Adrenal gland (tissue), 12 donors: ENCODE data around the gene TRDN. TPM values are rescaled to one million over a fixed set of nuclear protein-coding genes. Genes with fewer than 3 reads are reported as not detected.

Experiments used
- DNase-seq, 7 donors: peaks; one replicate each; pipeline ENCODE4 v3.0.0-alpha.2; 2019 to 2020
- H3K27ac ChIP-seq, 5 donors: fragments of 200-600 bp; sonication (generic) in 4 of 5; 1 replicate in 3 of 5; 2 replicates in 2 of 5; pipeline versions ENCODE4 v1.5.1 to v1.8.0; 2016 to 2020; ENCODE audit warnings: mild to moderate bottlenecking in 1 of 5
- H3K27me3 ChIP-seq: fragments of 200-600 bp; 2 replicates; pipeline ENCODE4 v1.8.0; 2021
- H3K36me3 ChIP-seq, 2 donors: fragments of 200-600 bp; replicated peaks in 1 of 2; 1 replicate in 1 of 2; 2 replicates in 1 of 2; pipeline versions ENCODE4 v1.5.1 to v1.8.0; 2018 to 2022
- H3K4me1 ChIP-seq, 2 donors: fragments of 200-600 bp; replicated peaks in 1 of 2; 1 replicate in 1 of 2; 2 replicates in 1 of 2; pipeline versions ENCODE4 v1.5.1 to v1.8.0; 2018 to 2021
- H3K4me3 ChIP-seq, 4 donors: fragments of 200-600 bp; sonication (generic) in 3 of 4; one replicate each; pipeline ENCODE4 v1.5.1; 2016 to 2018
- H3K9me3 ChIP-seq, 3 donors: fragments of 200-600 bp; sonication (generic) in 1 of 3; replicated peaks in 1 of 3; 1 replicate in 2 of 3; 2 replicates in 1 of 3; pipeline versions ENCODE4 v1.5.1 to v1.8.0; 2016 to 2021
- POLR2A ChIP-seq, 2 donors: fragments of 450-650 bp; IDR thresholded peaks; one replicate each; pipeline ENCODE4 v1.6.1; 2017; ENCODE audit warnings: antibody characterized with exemption in 2 of 2, mild to moderate bottlenecking in 2 of 2, moderate library complexity in 1 of 2
- WGBS, 4 donors: extraction: QIAGEN DNeasy Blood & Tissue Kit in 2 of 4; methylation state at CpG; one replicate each; pipeline versions ENCODE4 v1.1.5 to v1.1.7; 2013 to 2017; 5-methylcytosine and 5-hydroxymethylcytosine counted together
- intact Hi-C, 2 donors: fragments of 100-400 bp; cut with DNase I; formaldehyde crosslinking; loops; one replicate each; pipeline versions ENCODE4 v1.14.1 to v1.15.0; 2022 to 2023
- polyA plus RNA-seq, 3 donors: library from polyadenylated mRNA; stranded (reverse); fragments of 200-250 nt in 2 of 3; fragments of 350-450 nt in 1 of 3; fragmentation: Illumina TruSeq in 1 of 3; extraction: RNeasy Lipid Tissue Mini Kit (QIAGEN cat#74804) in 1 of 3; gene quantifications; one replicate each; pipeline ENCODE4 v1.2.3, GENCODE V29; 2013 to 2014
- total RNA-seq, 9 donors: library from RNA; depleted of rRNA in 4 of 9; stranded (reverse); fragments of >200 nt in 4 of 9; fragments of 120-200 nt in 1 of 9; fragmentation: NEBNext Ultra II Directional in 1 of 9; extraction: Animal tissue kit (Norgen Biotek cat#: 25700) in 1 of 9; gene quantifications; one replicate each; pipeline versions ENCODE4 v1.1.0 to v1.2.4, GENCODE V29; 2013 to 2023
- TF ChIP-seq, protein P1 (sequence below), 6 experiments: fragments of 450-650 bp in 4 of 6; fragments of 200-600 bp in 2 of 6; sonication (generic) in 1 of 6; IDR thresholded peaks; 1 replicate in 5 of 6; 2 replicates in 1 of 6; pipeline versions ENCODE4 v1.5.1 to v1.8.0; 2016 to 2021; ENCODE audit warnings: antibody characterized with exemption in 6 of 6, mild to moderate bottlenecking in 2 of 6, moderate library complexity in 1 of 6
- donor health status: healthy with polysubstance abuse.
- donor health status: Bipolar disorder and iron deficiency.
- donor health status: DM: yes; HTN: yes; CAD: no.
- donor health status: DM: no; HTN: no; CAD: no.
- donor health status: DM: no; HTN: no; CAD: no.
- donor health status: DM: yes; HTN: yes; CAD: no.

The TRDN gene
- total and polyA plus RNA-seq, 12 donors = 0.06 to 3.5 (median 0.54) TPM; not detected in 2

DNA sequence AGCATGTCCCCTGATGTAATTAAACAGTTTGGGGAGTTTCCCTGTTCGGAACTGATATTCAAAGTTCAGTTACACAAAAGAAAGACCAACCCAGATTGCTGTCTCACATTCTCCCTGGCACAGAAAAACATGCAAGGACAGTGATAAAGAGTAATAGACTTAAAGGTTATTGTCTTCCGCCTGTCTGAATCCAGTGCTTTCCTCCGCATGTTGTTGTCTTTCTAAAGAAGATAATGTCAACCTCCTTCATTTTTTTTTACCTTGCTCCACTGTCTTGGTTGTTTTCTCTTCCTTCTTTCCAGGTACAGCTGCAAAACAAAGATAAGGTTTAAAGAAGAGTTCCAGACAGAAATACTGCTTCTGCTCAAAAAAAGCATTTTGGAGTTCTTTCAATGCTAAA is 284.5 kb downstream of the TRDN start:
- TF ChIP-seq, protein P1, sequence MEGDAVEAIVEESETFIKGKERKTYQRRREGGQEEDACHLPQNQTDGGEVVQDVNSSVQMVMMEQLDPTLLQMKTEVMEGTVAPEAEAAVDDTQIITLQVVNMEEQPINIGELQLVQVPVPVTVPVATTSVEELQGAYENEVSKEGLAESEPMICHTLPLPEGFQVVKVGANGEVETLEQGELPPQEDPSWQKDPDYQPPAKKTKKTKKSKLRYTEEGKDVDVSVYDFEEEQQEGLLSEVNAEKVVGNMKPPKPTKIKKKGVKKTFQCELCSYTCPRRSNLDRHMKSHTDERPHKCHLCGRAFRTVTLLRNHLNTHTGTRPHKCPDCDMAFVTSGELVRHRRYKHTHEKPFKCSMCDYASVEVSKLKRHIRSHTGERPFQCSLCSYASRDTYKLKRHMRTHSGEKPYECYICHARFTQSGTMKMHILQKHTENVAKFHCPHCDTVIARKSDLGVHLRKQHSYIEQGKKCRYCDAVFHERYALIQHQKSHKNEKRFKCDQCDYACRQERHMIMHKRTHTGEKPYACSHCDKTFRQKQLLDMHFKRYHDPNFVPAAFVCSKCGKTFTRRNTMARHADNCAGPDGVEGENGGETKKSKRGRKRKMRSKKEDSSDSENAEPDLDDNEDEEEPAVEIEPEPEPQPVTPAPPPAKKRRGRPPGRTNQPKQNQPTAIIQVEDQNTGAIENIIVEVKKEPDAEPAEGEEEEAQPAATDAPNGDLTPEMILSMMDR (IDR thresholded peaks at IDR 0.05) = no peak
- TF ChIP-seq POLR2A (IDR thresholded peaks at IDR 0.05) = no peak
- no peaks in the 10 kb centered on the region for H3K27me3 ChIP-seq

DNA sequence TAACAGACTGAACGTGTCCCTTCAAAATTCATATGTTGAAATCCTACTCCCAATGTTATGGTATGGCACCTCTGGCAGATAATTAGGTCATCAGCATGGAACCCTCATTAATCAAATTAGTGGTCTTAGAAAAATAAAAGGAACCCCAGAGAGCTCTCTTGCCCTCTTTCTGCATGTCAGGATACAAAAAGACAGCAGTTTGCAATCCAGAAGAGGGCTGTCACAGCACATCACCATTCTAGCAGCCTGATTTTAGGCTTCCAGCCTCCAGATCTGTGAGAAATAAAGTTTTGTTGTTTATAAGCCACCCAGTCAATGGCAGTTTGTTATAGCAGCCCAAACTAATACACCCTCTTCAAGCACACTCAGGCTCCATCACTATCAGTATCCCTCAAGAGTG is 292.9 kb downstream of the TRDN start:
- intact Hi-C loops = no loop called here
- H3K27me3 ChIP-seq = no peaks in the 10 kb centered on the region
- DNase-seq = no peak
- 50 to 84% (median 53%) methylated on average over 1 of the region's 1 CpG for WGBS, 4 donors
- no peak overlapping the region for H3K4me3 ChIP-seq
- H3K36me3 ChIP-seq = no peaks in the 10 kb centered on the region
- no peak overlapping the region for H3K27ac ChIP-seq
- no peaks in the 10 kb centered on the region for H3K4me1 ChIP-seq
- no peak for TF ChIP-seq POLR2A (IDR thresholded peaks at IDR 0.05)
- TF ChIP-seq, protein P1 (IDR thresholded peaks at IDR 0.05) = no peak
- H3K9me3 ChIP-seq = no peaks in the 10 kb centered on the region

More for the DNA sequence above, 284.5 kb downstream of the TRDN start:
- no peaks in the 10 kb centered on the region for H3K36me3 ChIP-seq
- H3K4me3 ChIP-seq = no peak overlapping the region
- H3K27ac ChIP-seq = no peak overlapping the region
- intact Hi-C loops = no loop called here
- no peak for DNase-seq
- H3K4me1 ChIP-seq = no peaks in the 10 kb centered on the region
- no peaks in the 10 kb centered on the region for H3K9me3 ChIP-seq
- 37 to 48% (median 44%) methylated on average over 3 of the region's 3 CpGs for WGBS, 4 donors

DNA sequence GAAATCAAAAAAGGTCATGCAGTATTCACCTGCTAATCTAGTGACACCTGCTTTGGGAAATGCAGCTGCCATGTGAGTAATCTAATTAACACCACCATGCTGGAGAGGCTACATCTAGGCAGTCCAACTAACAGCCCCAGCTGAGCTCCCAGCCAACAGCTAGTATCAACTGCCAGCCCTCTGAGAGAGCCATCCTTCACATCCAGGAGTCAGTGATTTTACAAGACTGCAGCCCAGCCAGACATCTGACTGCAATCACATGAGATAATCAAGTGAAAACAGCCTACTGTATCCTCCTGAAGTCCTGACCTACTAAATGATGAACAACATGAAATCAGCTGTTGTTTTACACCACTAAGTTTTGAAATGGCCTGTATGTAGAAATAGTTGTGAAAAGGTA is 298.4 kb downstream of the TRDN start:
- intact Hi-C loops = no loop called here
- Histone ChIP-seq H3K4me1 (no peaks in the 10 kb centered on the region), H3K9me3 (no peaks in the 10 kb centered on the region), H3K36me3 (no peaks in the 10 kb centered on the region), H3K4me3 (no peak overlapping the region), H3K27me3 (no peaks in the 10 kb centered on the region), H3K27ac (no peak overlapping the region)
- no peak for DNase-seq
- TF ChIP-seq POLR2A (IDR thresholded peaks at IDR 0.05) = no peak
- TF ChIP-seq, protein P1 (IDR thresholded peaks at IDR 0.05) = no peak

DNA sequence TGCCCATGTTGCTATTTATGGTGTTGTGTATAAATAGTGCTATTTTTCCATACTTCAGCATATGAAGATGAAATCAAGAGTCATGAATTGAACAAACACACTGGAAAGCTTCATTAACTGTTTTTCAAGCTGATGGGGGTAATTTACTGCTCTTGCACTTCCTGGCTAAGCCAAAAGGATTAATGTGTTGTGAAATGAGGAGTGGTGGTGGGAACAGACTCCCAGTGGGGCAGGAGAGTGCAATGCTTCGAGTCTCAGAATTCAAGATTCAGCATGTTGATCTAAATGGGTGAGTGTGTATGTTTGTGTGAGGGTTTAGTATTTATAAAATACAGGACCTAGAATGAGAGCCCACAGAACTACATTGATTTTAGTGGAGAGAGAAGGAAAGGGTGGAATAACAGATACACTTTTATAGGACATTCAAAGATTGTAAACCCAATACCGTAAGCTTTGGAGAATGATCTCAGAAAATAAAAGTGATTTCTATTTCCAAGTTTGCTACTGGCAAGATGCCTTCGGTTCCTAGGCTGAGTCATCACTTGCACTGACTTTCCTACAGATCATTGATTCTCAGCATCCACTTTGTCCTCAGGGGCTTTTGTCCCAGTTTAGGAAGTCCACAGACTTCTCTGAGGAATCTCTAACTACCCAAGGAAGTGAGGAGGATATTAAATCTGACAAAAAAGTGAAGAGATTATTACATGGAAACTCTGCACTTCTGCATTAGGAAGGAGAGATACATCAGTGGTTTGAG is 303.6 kb downstream of the TRDN start:
- Histone ChIP-seq H3K4me1 (no peaks in the 10 kb centered on the region), H3K9me3 (no peaks in the 10 kb centered on the region), H3K27me3 (peaks cover 3% of the 10 kb centered on the region), H3K4me3 (no peak overlapping the region), H3K27ac (no peak overlapping the region), H3K36me3 (no peaks in the 10 kb centered on the region)
- intact Hi-C loops = no loop called here
- no peak for DNase-seq
- TF ChIP-seq, protein P1 (IDR thresholded peaks at IDR 0.05) = no peak
- no peak for TF ChIP-seq POLR2A (IDR thresholded peaks at IDR 0.05)
- 30 to 52% (median 48%) methylated on average over 3 of the region's 3 CpGs for WGBS, 4 donors
